Panc1 (cell line): ENCODE results near the gene SNAP47.

ENCODE experiments used
- POLR2AphosphoS5 ChIP-seq: IDR thresholded peaks from 2 replicates; pipeline ENCODE4 v1.6.1; 2012; ENCODE audit warnings: mild to moderate bottlenecking, low read depth, low read length, moderate library complexity
- TF ChIP-seq, protein P1 (sequence below): fragments of 450-650 bp; IDR thresholded peaks from 2 replicates; pipeline ENCODE4 v1.5.1; 2017; ENCODE audit warnings: mild to moderate bottlenecking

DNA sequence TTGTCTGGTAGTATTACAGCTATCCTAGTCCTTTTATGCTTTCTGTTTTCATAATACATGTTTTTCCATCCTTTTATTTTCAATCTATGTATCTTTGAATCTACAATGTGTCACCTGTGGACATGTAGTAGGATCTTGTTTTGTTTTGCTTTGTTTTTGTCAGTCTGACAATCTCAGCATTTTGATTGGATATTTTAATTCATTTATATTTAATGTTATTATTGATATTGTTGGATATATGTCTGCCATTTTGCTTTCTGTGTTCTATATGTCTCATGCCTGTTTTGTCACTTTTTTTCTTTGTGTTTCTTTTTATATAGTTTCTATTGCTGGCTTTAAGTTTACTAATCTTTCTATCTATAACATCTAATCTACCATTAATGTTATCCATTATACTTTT lies 68.7 kb downstream of the SNAP47 start:
- TF ChIP-seq, protein P1, sequence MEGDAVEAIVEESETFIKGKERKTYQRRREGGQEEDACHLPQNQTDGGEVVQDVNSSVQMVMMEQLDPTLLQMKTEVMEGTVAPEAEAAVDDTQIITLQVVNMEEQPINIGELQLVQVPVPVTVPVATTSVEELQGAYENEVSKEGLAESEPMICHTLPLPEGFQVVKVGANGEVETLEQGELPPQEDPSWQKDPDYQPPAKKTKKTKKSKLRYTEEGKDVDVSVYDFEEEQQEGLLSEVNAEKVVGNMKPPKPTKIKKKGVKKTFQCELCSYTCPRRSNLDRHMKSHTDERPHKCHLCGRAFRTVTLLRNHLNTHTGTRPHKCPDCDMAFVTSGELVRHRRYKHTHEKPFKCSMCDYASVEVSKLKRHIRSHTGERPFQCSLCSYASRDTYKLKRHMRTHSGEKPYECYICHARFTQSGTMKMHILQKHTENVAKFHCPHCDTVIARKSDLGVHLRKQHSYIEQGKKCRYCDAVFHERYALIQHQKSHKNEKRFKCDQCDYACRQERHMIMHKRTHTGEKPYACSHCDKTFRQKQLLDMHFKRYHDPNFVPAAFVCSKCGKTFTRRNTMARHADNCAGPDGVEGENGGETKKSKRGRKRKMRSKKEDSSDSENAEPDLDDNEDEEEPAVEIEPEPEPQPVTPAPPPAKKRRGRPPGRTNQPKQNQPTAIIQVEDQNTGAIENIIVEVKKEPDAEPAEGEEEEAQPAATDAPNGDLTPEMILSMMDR = no peak
- no peak for TF ChIP-seq POLR2AphosphoS5
